GM18511 (cell line): ENCODE measurements around the gene XRCC5.
"Not testable (repeated sequence)": the region's sequence is repeated elsewhere in the genome, so short reads cannot be mapped to it uniquely, and the experiment has no call there.

Source experiments
- ATAC-seq: cut with Tn5 transposase; IDR thresholded peaks from one replicate; pipeline ENCODE4 v1.9.1; 2021; ENCODE audit warnings: mild to moderate bottlenecking, moderate library complexity; ENCODE audit not compliant: unreplicated experiment

The XRCC5 gene

GRCh38 chr2:216192181-216192580 is 83.0 kb downstream of the XRCC5 start:
- ATAC-seq, result no peak

- no peak for ATAC-seq
Observed at GRCh38 chr2:216192931-216193330, 83.8 kb downstream of the XRCC5 start.

- no peak for ATAC-seq
Observed at GRCh38 chr2:216194013-216194412, 84.9 kb downstream of the XRCC5 start.

GRCh38 chr2:216194561-216194960 is 85.4 kb downstream of the XRCC5 start:
- no peak for ATAC-seq

- no peak for ATAC-seq
Observed at GRCh38 chr2:216195565-216196029, 86.4 kb downstream of the XRCC5 start.

GRCh38 chr2:216201692-216202306 is 92.7 kb downstream of the XRCC5 start:
- ATAC-seq, result no peak

- no peak for ATAC-seq
Observed at GRCh38 chr2:216202626-216203250, 93.6 kb downstream of the XRCC5 start.

GRCh38 chr2:216205486-216205885 is 96.3 kb downstream of the XRCC5 start:
- peak; percentile 13 for ATAC-seq

- peak; percentile 81 for ATAC-seq
Observed at GRCh38 chr2:216206041-216206703, 97.0 kb downstream of the XRCC5 start.

- ATAC-seq, result no peak
Observed at GRCh38 chr2:216206821-216207220, 97.7 kb downstream of the XRCC5 start.

GRCh38 chr2:216208661-216209060 is 99.5 kb downstream of the XRCC5 start:
- not testable (repeated sequence) for ATAC-seq

- no peak for ATAC-seq
Observed at GRCh38 chr2:216210701-216211540, 101.8 kb downstream of the XRCC5 start.

- no peak for ATAC-seq
Observed at GRCh38 chr2:216211614-216212145, 102.5 kb downstream of the XRCC5 start.

GRCh38 chr2:216214768-216215167 is 105.6 kb downstream of the XRCC5 start:
- no peak for ATAC-seq

GRCh38 chr2:216215658-216216390 is 106.7 kb downstream of the XRCC5 start:
- no peak for ATAC-seq

- ATAC-seq, result peak; percentile 31
Observed at GRCh38 chr2:216216951-216217903, 108.1 kb downstream of the XRCC5 start.

GRCh38 chr2:216217904-216218260 is 108.7 kb downstream of the XRCC5 start:
- peak; percentile 39 for ATAC-seq

GRCh38 chr2:216219861-216220260 is 110.7 kb downstream of the XRCC5 start:
- ATAC-seq, result no peak

GRCh38 chr2:216220976-216221375 is 111.8 kb downstream of the XRCC5 start:
- ATAC-seq, result no peak
